Activated CD4-positive, alpha-beta memory T cell treated with anti-CD3 and anti-CD28 coated beads for 36 hours (primary cell): ENCODE data around the gene XRCC3. TPM values are rescaled to one million over a fixed set of nuclear protein-coding genes. Genes with fewer than 3 reads are reported as not detected.
A peak's percentile ranks its signal among the peaks of the same experiment; 100 is the strongest.

ENCODE experiments used
- CTCF ChIA-PET: fragments of 350-600 bp; sonication (Branson Sonifier 250); formaldehyde crosslinking; loops from one replicate; lab custom pipeline; 2021; ENCODE audit warnings: antibody characterized with exemption, inconsistent platforms; lab: Charles Lee
- POLR2A ChIA-PET: fragments of 350-600 bp; sonication (Branson Sonifier 250); formaldehyde crosslinking; loops from one replicate; lab custom pipeline; 2021; ENCODE audit warnings: antibody characterized with exemption; lab: Charles Lee
- DNase-seq: peaks from one replicate; pipeline ENCODE4 v3.0.0-alpha.2; 2020
- H3K27ac Mint-ChIP-seq: one replicate; pipeline ENCODE4 v1.8.0; 2021; ENCODE audit warnings: mixed read lengths
- H3K27me3 Mint-ChIP-seq: one replicate; pipeline ENCODE4 v1.8.0; 2021; ENCODE audit warnings: mixed read lengths
- H3K36me3 Mint-ChIP-seq: one replicate; pipeline ENCODE4 v1.8.0; 2021; ENCODE audit warnings: mixed read lengths
- H3K4me1 Mint-ChIP-seq: one replicate; pipeline ENCODE4 v1.8.0; 2021; ENCODE audit warnings: low read depth, mixed read lengths
- H3K4me3 Mint-ChIP-seq: one replicate; pipeline ENCODE4 v1.8.0; 2021; ENCODE audit warnings: mild to moderate bottlenecking, mixed read lengths
- H3K9me3 Mint-ChIP-seq: one replicate; pipeline ENCODE4 v1.8.0; 2021; ENCODE audit warnings: mixed read lengths
- intact Hi-C: fragments of 100-400 bp; cut with micrococcal nuclease; formaldehyde crosslinking; loops from one replicate; pipeline ENCODE4 v1.15.1; 2023
- total RNA-seq, 2 experiments: library from RNA; stranded (reverse); gene quantifications; one replicate each; pipeline ENCODE4 v1.2.3, GENCODE V29; 2021

Gene XRCC3
- total RNA-seq, 2 experiments from 2014 or later: 41.9 to 48.5 TPM

DNA sequence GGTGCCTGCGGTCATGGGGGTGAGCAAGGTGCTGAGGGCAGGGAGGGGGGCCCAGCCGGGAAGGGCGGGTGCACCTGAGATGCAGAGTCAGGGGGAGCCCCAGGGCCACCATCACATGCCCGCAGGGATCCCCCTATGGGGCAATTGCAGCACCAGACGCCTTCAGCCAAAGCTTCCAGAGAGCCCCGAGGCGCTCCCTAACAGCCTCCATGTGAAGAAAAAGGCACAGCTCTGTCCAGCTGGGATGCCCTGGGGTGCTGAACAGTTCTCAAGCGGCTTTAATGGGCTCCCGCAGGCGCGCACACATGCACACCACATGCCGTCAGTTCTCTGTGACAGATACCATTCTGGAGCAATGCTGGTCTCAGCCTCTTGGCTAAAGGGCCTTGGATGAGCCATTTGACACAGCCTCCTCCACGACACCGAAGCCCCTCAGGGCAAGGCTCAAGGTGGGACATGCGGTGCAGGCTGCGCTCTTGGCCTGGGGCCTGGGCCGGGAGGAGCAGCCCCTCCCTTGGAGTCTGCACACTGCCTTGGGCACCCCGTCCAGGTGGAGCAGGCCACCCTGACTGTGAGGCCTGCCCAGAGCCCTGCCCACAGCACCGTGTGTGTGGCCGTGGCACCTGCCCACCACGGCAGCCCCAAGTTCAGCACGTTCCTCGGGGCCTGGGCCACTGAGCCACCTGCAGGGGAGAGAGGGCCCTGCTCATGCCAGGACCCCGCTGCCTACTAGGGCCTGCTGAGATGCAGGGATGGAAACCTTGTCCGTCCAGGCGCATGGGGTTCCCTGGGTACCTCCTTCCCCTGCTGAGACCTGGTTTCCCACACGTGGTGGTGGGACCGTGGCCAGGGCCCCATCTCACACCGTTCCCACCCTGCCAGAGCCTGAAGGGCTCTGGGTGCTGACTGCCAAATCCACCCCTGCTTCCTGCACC lies 7.7 kb downstream of the XRCC3 start:
- Mint-ChIP-seq H3K9me3 (no peaks in the 10 kb centered on the region), H3K4me3 (no peak overlapping the region), H3K27ac (no peak overlapping the region), H3K36me3 (peaks cover 34% of the 10 kb centered on the region), H3K4me1 (peaks cover 11% of the 10 kb centered on the region), H3K27me3 (no peaks in the 10 kb centered on the region)
- ChIA-PET CTCF (no interaction called here), POLR2A (no interaction called here)
- no peak for DNase-seq
- intact Hi-C loops: no loop called here

- intact Hi-C loops: no loop called here
- ChIA-PET CTCF (no interaction called here), POLR2A (no interaction called here)
- H3K4me3 Mint-ChIP-seq: no peak overlapping the region
- H3K27ac Mint-ChIP-seq: no peak overlapping the region
- H3K9me3 Mint-ChIP-seq: no peaks in the 10 kb centered on the region
- H3K4me1 Mint-ChIP-seq: peaks cover 7% of the 10 kb centered on the region
- no peak for DNase-seq
- peaks cover 37% of the 10 kb centered on the region for H3K36me3 Mint-ChIP-seq
- H3K27me3 Mint-ChIP-seq: no peaks in the 10 kb centered on the region
Observed at GRCh38 chr14:103706551-103707328, 8.5 kb downstream of the XRCC3 start.

DNA sequence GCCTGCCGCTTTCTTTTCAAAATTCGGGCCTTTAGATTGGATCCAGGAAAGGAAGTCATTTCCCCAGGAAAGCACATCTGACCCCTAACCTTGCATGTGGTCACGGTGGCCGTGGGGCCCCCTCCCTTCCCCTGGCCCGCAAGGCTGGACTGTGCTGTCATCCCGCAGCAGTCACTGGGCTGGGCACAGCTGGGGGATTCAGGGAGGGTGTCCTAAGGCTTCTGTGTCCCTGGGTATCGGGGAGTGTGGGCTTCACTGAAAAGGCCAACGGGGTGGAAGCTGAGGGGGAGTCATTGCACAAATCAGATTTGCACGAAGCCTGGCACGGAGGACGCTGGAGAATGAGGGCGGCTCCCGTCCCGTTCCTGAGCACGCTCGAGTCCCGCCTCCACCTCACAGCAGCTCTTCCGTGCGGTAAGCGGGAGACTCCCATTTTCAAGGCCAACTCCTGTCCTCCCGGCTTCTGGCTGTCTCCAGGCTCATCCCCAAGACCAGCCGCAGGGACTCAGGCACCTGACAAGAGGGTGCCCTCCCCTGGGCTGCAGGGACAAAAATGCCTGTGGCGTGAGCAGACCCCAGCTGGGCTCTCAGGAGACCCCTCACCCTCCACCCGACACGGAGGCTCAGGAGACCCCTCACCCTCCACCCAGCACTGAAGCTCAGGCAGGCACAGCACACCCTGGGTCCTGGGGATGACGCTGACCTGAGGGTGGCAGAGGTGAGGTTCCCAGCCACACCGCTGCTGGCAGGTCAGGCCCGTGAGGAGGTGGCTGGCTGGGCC lies 9.6 kb downstream of the XRCC3 start:
- peaks cover 2% of the 10 kb centered on the region for H3K4me1 Mint-ChIP-seq
- peaks cover 30% of the 10 kb centered on the region for H3K36me3 Mint-ChIP-seq
- H3K27me3 Mint-ChIP-seq: no peaks in the 10 kb centered on the region
- no peak overlapping the region for H3K4me3 Mint-ChIP-seq
- POLR2A ChIA-PET: interaction anchor here (1.3 kb wide), 1 partner anchor 10 kb away, joined by 4 read pairs; the partner anchor contains the start of genes XRCC3 and ZFYVE21
- no peak for DNase-seq
- intact Hi-C loops: no loop called here
- CTCF ChIA-PET: no interaction called here
- no peak overlapping the region for H3K27ac Mint-ChIP-seq
- no peaks in the 10 kb centered on the region for H3K9me3 Mint-ChIP-seq

DNA sequence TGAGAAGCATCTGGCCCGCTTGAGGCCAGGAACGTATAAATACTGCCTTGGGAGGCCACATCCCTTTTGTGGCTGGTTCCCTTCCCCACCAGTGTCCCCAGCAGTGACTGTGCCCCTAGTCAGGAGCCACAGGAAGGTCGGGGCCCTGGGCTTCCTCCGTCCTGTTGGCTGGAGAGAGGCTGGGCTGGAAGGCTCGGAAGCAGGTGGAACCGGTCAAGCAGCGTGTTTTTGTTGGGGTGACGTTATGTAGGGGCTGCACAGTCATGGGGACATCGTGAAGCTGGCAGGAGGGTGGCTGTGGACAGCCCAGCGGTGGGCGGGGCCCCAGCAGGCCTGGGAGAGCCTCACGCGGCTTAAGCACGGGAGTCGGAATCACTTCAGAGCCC lies 10.1 kb downstream of the XRCC3 start:
- H3K27me3 Mint-ChIP-seq: no peaks in the 10 kb centered on the region
- H3K4me3 Mint-ChIP-seq: no peak overlapping the region
- H3K27ac Mint-ChIP-seq: no peak overlapping the region
- H3K9me3 Mint-ChIP-seq: no peaks in the 10 kb centered on the region
- H3K36me3 Mint-ChIP-seq: peaks cover 30% of the 10 kb centered on the region
- DNase-seq: no peak
- intact Hi-C loops: no loop called here
- POLR2A ChIA-PET: interaction anchor here (1.3 kb wide), 1 partner anchor 10 kb away, joined by 4 read pairs; the partner anchor contains the start of genes XRCC3 and ZFYVE21
- CTCF ChIA-PET: no interaction called here
- peaks cover 2% of the 10 kb centered on the region for H3K4me1 Mint-ChIP-seq

DNA sequence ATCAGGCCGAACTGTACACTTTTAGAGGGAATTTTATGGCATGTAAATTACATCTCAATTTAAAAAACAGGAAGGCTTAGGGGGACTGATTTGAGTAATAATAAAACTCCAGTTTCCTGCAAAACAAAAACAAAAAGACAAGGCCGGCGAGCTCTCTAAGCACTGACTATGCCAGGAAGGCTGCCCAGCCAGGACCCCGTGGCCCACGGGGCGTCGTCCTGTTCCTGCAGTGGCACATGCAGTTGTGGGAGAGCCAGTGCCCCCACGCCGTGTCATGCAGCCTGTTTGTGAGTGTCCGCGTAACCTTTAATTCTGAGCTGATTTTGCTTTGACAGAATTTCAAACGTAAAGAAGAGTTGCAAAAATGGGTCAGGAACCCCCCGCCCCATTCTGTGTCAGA lies 10.5 kb downstream of the XRCC3 start:
- peaks cover 2% of the 10 kb centered on the region for H3K4me1 Mint-ChIP-seq
- H3K4me3 Mint-ChIP-seq: no peak overlapping the region
- H3K27me3 Mint-ChIP-seq: no peaks in the 10 kb centered on the region
- H3K36me3 Mint-ChIP-seq: peaks cover 30% of the 10 kb centered on the region
- no peaks in the 10 kb centered on the region for H3K9me3 Mint-ChIP-seq
- no peak overlapping the region for H3K27ac Mint-ChIP-seq
- intact Hi-C loops: no loop called here
- ChIA-PET POLR2A (interaction anchor here (1.3 kb wide), 1 partner anchor 11 kb away, joined by 4 read pairs; the partner anchor contains the start of genes XRCC3 and ZFYVE21), CTCF (no interaction called here)
- DNase-seq: no peak

- H3K9me3 Mint-ChIP-seq: no peaks in the 10 kb centered on the region
- CTCF ChIA-PET: no interaction called here
Observed at GRCh38 chr14:103703433-103704385, 11.5 kb downstream of the XRCC3 start.

DNA sequence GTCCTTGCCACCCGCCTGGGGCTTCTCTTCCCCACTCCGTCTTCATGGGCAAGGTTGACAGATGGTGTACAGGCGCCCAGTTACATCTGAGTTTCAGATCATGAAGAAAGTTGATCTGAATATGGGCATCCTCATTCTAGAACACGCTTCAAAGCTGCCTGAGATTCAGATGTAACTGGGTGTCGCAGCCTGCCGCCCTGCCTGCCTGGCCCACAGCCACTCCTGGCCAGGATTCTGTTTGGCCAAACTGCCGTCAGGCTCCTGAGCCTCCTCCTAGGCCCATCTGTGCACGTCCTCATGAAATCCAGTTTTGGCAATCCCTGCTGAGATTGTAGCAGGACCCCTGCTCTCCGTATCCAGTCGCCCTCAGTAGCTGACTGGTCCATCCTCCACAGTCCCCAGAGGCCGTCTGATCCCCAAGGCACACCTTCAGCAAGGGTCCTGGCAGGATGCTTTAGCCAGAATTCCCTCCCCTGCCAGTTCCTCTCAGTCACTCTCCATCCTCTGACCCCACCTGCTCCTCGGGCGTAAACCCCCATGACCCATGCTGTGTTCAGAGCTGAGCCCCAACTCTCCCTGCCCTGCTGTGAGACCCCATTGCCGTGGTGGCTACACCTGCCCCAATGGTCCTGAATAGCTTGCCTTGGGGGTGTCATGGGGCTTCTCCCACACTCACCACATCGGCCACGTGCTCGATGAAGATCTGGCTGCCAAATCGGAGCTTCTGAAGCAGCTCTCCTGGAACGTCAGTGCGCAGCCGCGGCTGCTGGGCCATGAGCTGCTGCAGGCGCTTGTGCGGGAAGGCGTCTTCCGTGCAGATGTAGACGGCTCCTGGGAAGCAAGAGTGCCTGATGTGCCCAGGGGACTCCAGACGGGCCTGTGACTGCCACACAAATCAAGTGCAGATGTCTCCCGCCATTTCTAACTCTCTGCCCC lies 12.5 kb downstream of the XRCC3 start:
- intact Hi-C loops: no loop called here
- DNase-seq: no peak
- Mint-ChIP-seq H3K27me3 (no peaks in the 10 kb centered on the region), H3K4me1 (peaks cover 2% of the 10 kb centered on the region), H3K4me3 (no peak overlapping the region), H3K9me3 (no peaks in the 10 kb centered on the region), H3K27ac (peak overlapping the region; percentile 19), H3K36me3 (peaks cover 21% of the 10 kb centered on the region)
- ChIA-PET CTCF (no interaction called here), POLR2A (interaction anchor here (0.5 kb wide), 1 partner anchor 139 kb away, joined by 3 read pairs; no protein-coding TSS in a partner anchor)

More at GRCh38 chr14:103703433-103704385, 11.5 kb downstream of the XRCC3 start:
- POLR2A ChIA-PET: interaction anchor here (1.3 kb wide), 1 partner anchor 12 kb away, joined by 4 read pairs; the partner anchor contains the start of genes XRCC3 and ZFYVE21
- Mint-ChIP-seq H3K27me3 (no peaks in the 10 kb centered on the region), H3K4me3 (no peak overlapping the region), H3K36me3 (peaks cover 24% of the 10 kb centered on the region), H3K4me1 (peaks cover 2% of the 10 kb centered on the region), H3K27ac (peak overlapping the region; percentile 67)
- intact Hi-C loops: no loop called here
- DNase-seq: no peak

GRCh38 chr14:103702095-103702494 lies 13.2 kb downstream of the XRCC3 start:
- ChIA-PET CTCF (interaction anchor here (0.6 kb wide), 1 partner anchor 1020 kb away, joined by 3 read pairs; no protein-coding TSS in a partner anchor), POLR2A (interaction anchor here (0.5 kb wide), 1 partner anchor 138 kb away, joined by 3 read pairs; no protein-coding TSS in a partner anchor)
- no peak for DNase-seq
- Mint-ChIP-seq H3K27me3 (no peaks in the 10 kb centered on the region), H3K27ac (peak overlapping the region; percentile 56), H3K4me3 (no peak overlapping the region), H3K9me3 (no peaks in the 10 kb centered on the region), H3K36me3 (peaks cover 21% of the 10 kb centered on the region), H3K4me1 (peaks cover 6% of the 10 kb centered on the region)
- intact Hi-C loops: no loop called here

DNA sequence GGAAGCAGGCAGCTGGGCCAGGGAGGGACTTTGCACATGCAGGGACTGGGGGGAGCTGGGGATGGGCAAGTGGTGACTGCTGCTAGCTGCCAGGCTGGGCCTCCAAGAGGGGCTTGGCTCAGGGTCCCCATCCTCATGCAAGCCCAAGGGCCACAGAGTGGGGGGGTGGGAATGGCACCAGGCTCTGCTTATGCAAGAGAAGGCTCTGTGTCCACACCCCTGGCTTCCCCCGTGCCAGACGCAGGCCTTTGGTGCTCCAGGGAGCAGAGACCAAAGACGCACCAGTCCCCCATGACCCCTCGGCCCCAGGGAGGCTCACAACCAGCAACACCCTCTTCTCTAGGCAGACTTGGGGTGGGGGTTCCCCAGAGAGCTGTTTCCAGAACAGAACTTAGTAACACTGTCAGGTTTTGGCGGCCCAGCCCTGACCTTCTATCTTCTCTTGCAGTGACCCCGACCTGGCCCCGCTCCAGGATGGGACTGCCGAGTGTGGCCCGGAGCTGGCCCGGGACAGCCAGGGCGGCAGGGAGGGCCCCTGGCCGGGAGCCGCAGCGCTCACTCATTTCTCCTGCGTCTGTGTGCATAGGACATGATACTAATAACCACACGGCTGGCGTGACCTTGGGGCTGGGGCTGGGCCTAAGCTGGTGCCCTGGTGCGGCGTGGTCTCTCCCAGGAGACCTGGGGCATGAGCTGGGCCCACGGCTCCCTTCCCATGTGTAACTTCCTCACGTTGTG lies 14.3 kb downstream of the XRCC3 start:
- no peaks in the 10 kb centered on the region for H3K9me3 Mint-ChIP-seq
- H3K4me3 Mint-ChIP-seq: no peak overlapping the region
- no peak for DNase-seq
- peaks cover 26% of the 10 kb centered on the region for H3K36me3 Mint-ChIP-seq
- no peaks in the 10 kb centered on the region for H3K27me3 Mint-ChIP-seq
- intact Hi-C loops: no loop called here
- H3K27ac Mint-ChIP-seq: no peak overlapping the region
- H3K4me1 Mint-ChIP-seq: peaks cover 6% of the 10 kb centered on the region
- ChIA-PET CTCF (interaction anchor here (0.5 kb wide), 1 partner anchor 132 kb away, joined by 3 read pairs; no protein-coding TSS in a partner anchor), POLR2A (no interaction called here)
